ENCODE data around the gene MICU2. TPM values are rescaled to one million over a fixed set of nuclear protein-coding genes. Genes with fewer than 3 reads are reported as not detected.
A peak's percentile ranks its signal among the peaks of the same experiment; 100 is the strongest.

MICU2 gene
- total and polyA plus RNA-seq, 5 donors: 50.9 to 70.6 (median 54.0) TPM

GRCh38 chr13:21458451-21458812, 145.5 kb downstream of the MICU2 start:
- DNase-seq (peak; percentile 38 to 73 (median 55)), ATAC-seq (peak in 1 of 2 donors; percentile 33)
- 0% methylated on average over 16 of the region's 16 CpGs for WGBS
- H3K27ac ChIP-seq (ENCODE audit: low read length): peak overlapping the region; percentile 42
- intact Hi-C loops (cut with DNase I): no loop called here
- H3K4me1 ChIP-seq (ENCODE audit: control insufficient read depth, insufficient read depth, low read length): no peaks in the 10 kb centered on the region
- H3K9me3 ChIP-seq (ENCODE audit: control insufficient read depth, low read length): no peaks in the 10 kb centered on the region
- no peaks in the 10 kb centered on the region for H3K27me3 ChIP-seq (ENCODE audit: control insufficient read depth, insufficient read depth)
- peak overlapping the region; percentile 50 for H3K4me3 ChIP-seq (ENCODE audit: low read length)

GRCh38 chr13:21453387-21454081, 150.4 kb downstream of the MICU2 start:
- no peak overlapping the region for H3K4me3 ChIP-seq (ENCODE audit: low read length)
- intact Hi-C loops (cut with DNase I): no loop called here
- no peaks in the 10 kb centered on the region for H3K9me3 ChIP-seq (ENCODE audit: control insufficient read depth, low read length)
- 96% methylated on average over 6 of the region's 6 CpGs for WGBS
- ATAC-seq (no peak), DNase-seq (no peak)
- no peaks in the 10 kb centered on the region for H3K27me3 ChIP-seq (ENCODE audit: control insufficient read depth, insufficient read depth)
- peaks cover 2% of the 10 kb centered on the region for H3K4me1 ChIP-seq (ENCODE audit: control insufficient read depth, insufficient read depth, low read length)
- no peak overlapping the region for H3K27ac ChIP-seq (ENCODE audit: low read length)

- H3K27ac ChIP-seq (ENCODE audit: low read length): no peak overlapping the region
- H3K4me1 ChIP-seq (ENCODE audit: control insufficient read depth, insufficient read depth, low read length): peaks cover 2% of the 10 kb centered on the region
- ATAC-seq: no peak
- H3K9me3 ChIP-seq (ENCODE audit: control insufficient read depth, low read length): no peaks in the 10 kb centered on the region
- no peak for DNase-seq
- 86% methylated on average over 3 of the region's 3 CpGs for WGBS
- H3K4me3 ChIP-seq (ENCODE audit: low read length): no peak overlapping the region
- intact Hi-C loops (cut with DNase I): no loop called here
- H3K27me3 ChIP-seq (ENCODE audit: control insufficient read depth, insufficient read depth): no peaks in the 10 kb centered on the region
Observed at GRCh38 chr13:21450936-21451335, 153.0 kb downstream of the MICU2 start.

GRCh38 chr13:21446656-21447055, 157.3 kb downstream of the MICU2 start:
- H3K27me3 ChIP-seq (ENCODE audit: control insufficient read depth, insufficient read depth): no peaks in the 10 kb centered on the region
- H3K9me3 ChIP-seq (ENCODE audit: control insufficient read depth, low read length): no peaks in the 10 kb centered on the region
- no peak for DNase-seq
- ATAC-seq: no peak
- peaks cover 2% of the 10 kb centered on the region for H3K4me1 ChIP-seq (ENCODE audit: control insufficient read depth, insufficient read depth, low read length)
- no peak overlapping the region for H3K27ac ChIP-seq (ENCODE audit: low read length)
- intact Hi-C loops (cut with DNase I): no loop called here
- 83% methylated on average over 2 of the region's 2 CpGs for WGBS
- no peak overlapping the region for H3K4me3 ChIP-seq (ENCODE audit: low read length)

- Histone ChIP-seq H3K4me1 (ENCODE audit: control insufficient read depth, insufficient read depth, low read length) (peaks cover 2% of the 10 kb centered on the region), H3K4me3 (ENCODE audit: low read length) (no peak overlapping the region), H3K9me3 (ENCODE audit: control insufficient read depth, low read length) (no peaks in the 10 kb centered on the region), H3K27ac (ENCODE audit: low read length) (no peak overlapping the region), H3K27me3 (ENCODE audit: control insufficient read depth, insufficient read depth) (no peaks in the 10 kb centered on the region)
- intact Hi-C loops (cut with DNase I): no loop called here
- DNase-seq (no peak), ATAC-seq (no peak)
- WGBS: 88% methylated on average over 6 of the region's 6 CpGs
Observed at GRCh38 chr13:21445759-21446158, 158.2 kb downstream of the MICU2 start.

GRCh38 chr13:21443171-21443570, 160.8 kb downstream of the MICU2 start:
- WGBS: 78% methylated on average over 1 of the region's 1 CpG
- DNase-seq (no peak), ATAC-seq (no peak)
- Histone ChIP-seq H3K9me3 (ENCODE audit: control insufficient read depth, low read length) (no peaks in the 10 kb centered on the region), H3K4me1 (ENCODE audit: control insufficient read depth, insufficient read depth, low read length) (no peaks in the 10 kb centered on the region), H3K27me3 (ENCODE audit: control insufficient read depth, insufficient read depth) (no peaks in the 10 kb centered on the region), H3K4me3 (ENCODE audit: low read length) (no peak overlapping the region), H3K27ac (ENCODE audit: low read length) (no peak overlapping the region)
- intact Hi-C loops (cut with DNase I): no loop called here

Other genes with a start within 250 kb of the MICU2 start
- gene ZDHHC20, start 144.9 kb downstream of the MICU2 start, total RNA-seq: 10 to 100 TPM; 19.4 to 30.1 (median 27.0) TPM
- gene ZDHHC20, start 144.9 kb downstream of the MICU2 start, polyA plus RNA-seq: 9.8 TPM
- gene FGF9, start 66.9 kb upstream of the MICU2 start, total RNA-seq: 10 to 100 TPM in 3 of 4 donors, 1 to 10 TPM in 1; 3.7 to 13.0 (median 11.8) TPM
- gene FGF9, start 66.9 kb upstream of the MICU2 start, polyA plus RNA-seq: 3.6 TPM